T47D (cell line): Measurements from ENCODE around the gene ONECUT1.

Experiments
- DNase-seq, 2 experiments: peaks; one replicate each; pipeline versions ENCODE4 v3.0.0 to v3.0.0-alpha.2; 2011 to 2012; ENCODE audit warnings: low read depth in 1 of 2, low spot score in 1 of 2
- JUND ChIP-seq: IDR thresholded peaks from 2 replicates; pipeline ENCODE4 v1.6.1; 2012; ENCODE audit warnings: low read depth
- in situ Hi-C: cut with HindIII; loops from 2 replicates; pipeline ENCODE4 v1.10.0; 2016; ENCODE audit warnings: low sequenced_read_pairs, low pct_unique_long_range_greater_than_20kb

ONECUT1 gene

GRCh38 chr15:52784799-52785671 is 5.1 kb downstream of the ONECUT1 start:
- in situ Hi-C loops = no loop called here
- no peak for DNase-seq
- TF ChIP-seq JUND = no peak

DNA sequence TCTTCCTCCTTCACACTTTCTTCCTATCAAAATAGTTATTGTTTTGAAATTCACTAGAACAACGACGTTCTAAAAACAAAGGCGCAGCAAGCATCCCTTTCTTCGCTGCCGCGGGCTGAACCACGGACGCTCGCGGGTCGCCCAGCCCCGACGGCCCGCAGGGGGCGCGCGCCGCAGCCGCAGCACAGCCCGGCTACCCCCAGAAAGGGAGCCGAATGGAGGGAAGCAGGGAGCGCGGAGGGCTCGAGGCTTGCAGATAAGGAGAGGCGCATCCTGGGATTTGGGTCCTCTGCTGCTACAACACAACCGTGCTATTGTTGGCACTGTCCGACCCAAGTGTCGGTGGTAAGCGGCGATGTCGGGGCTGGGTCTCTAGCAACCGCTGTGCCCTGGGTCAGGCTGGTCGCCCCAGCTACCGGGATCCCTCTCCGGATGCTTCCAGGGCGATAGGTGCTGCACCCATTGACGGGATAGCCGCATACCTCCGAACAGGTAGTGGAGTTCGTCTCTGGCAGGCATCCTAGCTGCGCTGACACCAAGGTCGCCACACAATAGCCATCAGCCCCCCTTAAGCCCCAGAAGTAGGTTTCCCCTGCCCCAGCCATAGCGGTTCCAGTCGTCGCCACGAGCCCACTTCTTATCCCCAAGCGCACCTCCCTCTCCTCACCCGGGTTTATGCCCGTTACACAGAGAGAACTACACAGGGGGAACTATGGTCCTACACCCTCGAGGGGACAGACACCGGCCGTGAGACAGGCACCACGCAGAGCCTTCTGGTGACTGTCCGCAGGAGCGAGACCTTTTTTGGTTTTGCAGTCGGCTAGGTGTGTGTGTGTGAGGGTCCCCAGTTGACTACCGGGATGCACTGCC is 6.0 kb downstream of the ONECUT1 start:
- in situ Hi-C loops = no loop called here
- no peak for DNase-seq
- no peak for TF ChIP-seq JUND

DNA sequence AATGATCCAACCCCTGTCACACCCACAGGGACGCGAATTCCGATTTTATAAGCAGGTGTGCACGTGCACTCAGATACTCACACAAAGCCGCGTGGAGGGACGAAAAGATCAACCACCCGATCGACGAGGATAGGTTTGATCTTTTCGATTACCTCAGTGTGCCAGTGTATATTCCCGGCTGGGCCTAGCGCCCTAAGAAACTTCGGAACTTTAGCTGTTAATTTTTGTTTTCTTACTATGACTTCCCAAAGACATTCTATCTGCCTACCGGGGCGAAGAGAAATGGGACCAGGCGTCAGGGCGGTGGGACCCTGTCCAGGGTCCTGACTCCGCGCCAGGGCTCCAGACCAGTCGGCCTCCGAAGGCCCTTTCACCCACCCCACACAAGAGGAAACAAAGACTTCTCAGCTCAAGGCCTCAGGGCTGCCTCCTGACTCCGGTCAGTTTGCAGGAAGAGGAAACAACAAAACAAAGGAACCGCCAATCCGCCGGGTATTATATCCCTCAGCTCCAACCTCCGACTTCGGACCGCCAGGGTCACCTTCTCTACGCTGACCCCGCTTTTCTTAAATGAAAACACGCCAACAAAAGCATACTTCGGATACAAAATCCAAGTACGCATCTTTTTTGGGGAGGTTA is 6.8 kb downstream of the ONECUT1 start:
- no peak for DNase-seq
- no peak for TF ChIP-seq JUND
- in situ Hi-C loops = no loop called here

DNA sequence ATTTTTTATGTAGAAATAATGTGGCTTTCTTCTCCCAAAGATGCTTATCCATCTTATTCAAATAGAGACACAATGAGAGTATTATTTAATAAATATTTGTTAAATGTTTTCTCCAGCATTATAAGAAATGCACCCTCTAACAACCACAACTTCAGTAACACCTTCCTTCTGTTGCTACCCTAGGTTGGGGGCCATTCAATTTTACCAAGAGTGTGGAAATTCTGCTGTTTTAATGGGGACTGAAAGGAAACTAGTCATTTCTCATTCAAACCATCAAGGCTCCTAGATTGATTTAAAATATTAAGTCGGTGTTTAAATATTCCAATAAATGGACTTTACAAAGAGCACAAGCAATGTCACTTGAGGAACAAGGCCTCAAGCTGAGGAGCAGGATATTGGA is 7.6 kb downstream of the ONECUT1 start:
- no peak for DNase-seq
- in situ Hi-C loops = no loop called here
- TF ChIP-seq JUND = no peak

DNA sequence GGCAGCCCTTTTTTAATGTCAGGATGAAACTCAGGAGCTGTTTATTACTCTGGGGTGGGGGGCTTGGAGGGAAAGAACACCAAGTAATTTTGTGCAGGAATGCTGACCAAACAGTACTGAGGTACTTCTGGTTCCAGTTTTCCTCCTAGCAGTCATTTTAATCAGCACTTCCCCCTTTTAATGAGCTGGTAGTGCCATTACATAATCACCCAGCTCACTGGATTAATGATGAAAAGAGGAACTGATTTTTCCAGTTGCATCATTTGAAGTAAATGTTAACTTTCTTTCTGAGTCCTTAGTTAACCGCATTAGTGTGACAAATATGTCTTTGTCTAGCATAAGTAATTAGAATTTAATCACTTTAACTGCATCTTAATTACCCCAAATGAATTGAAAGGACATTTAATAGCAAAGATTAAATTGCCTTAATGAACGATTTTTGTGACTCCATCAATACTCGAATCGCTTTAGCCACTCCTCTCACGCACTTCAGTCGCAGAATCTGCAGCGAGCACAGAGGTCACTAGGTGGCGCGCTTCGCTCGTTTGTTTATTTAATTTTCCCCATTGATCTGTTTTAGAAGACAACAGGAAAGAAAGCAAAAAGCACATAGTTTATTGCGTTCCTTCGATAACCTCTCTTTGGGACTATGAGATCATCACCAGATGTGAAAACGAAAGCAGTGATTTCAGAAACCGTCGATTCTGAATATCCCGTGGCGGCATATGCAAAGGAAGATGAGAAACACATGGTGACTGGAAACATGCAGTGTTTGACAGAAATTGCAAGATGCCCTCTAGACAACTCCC is 9.8 kb downstream of the ONECUT1 start:
- DNase-seq = peak in 1 of 2 experiments; percentile 73

GRCh38 chr15:52778457-52778856 is 11.7 kb downstream of the ONECUT1 start:
- TF ChIP-seq JUND = no peak
- in situ Hi-C loops = no loop called here
- DNase-seq = no peak

More for the DNA sequence above, 9.8 kb downstream of the ONECUT1 start:
- in situ Hi-C loops = no loop called here
- no peak for TF ChIP-seq JUND

- no peak for DNase-seq
- TF ChIP-seq JUND = no peak
- in situ Hi-C loops = no loop called here
Measured at GRCh38 chr15:52772766-52773165, 17.4 kb downstream of the ONECUT1 start.

DNA sequence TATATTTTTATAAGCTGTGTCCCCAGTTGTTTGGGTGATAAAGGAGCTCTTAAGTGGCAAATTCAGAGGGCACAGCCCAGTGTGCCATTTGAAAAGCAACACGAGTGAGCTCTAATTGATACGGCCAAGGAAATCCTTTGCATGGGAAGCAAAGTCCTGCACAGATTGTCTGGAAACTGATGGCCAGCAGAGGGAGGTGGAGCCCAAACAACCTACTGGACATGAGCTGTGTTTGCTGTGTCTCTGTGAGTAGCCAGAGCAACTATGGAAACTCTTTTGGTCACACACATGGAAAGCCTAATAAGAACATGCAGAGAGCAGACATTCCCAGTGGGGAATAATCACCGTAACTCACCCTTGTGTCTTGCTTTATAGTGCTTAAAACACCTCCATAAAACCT is 24.4 kb downstream of the ONECUT1 start:
- DNase-seq = peak in 1 of 2 experiments; percentile 61
- in situ Hi-C loops = no loop called here

GRCh38 chr15:52764731-52765130 is 25.4 kb downstream of the ONECUT1 start:
- TF ChIP-seq JUND = no peak
- DNase-seq = no peak
- in situ Hi-C loops = no loop called here

More for the DNA sequence above, 24.4 kb downstream of the ONECUT1 start:
- no peak for TF ChIP-seq JUND

GRCh38 chr15:52762621-52763020 is 27.5 kb downstream of the ONECUT1 start:
- no peak for TF ChIP-seq JUND
- in situ Hi-C loops = no loop called here
- DNase-seq = no peak

- no peak for DNase-seq
- no peak for TF ChIP-seq JUND
- in situ Hi-C loops = no loop called here
Measured at GRCh38 chr15:52760562-52760961, 29.6 kb downstream of the ONECUT1 start.

DNA sequence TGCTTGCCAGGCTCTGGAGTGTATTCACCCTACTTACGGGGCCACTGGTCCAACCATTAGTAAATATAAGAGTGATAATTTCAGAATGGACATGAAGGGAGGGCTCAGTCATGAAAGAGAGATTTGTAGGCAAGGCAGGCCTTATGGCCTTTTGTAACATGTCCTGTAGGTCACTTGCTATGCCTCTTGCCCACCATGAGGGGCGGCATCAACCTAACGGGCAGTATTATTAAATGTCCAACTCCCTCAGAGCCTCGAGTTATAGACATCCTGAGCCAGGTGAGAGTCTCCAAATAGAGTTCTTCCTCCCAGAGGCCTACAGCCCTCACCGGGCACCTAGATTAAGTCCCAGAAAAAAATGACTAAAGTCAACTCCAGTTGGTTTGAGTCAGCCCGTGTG is 30.2 kb downstream of the ONECUT1 start:
- no peak for TF ChIP-seq JUND
- DNase-seq = no peak
- in situ Hi-C loops = no loop called here
